GM23338 (cell line): Measurements from ENCODE around the gene EGFR. TPM values are rescaled to one million over a fixed set of nuclear protein-coding genes. Genes with fewer than 3 reads are reported as not detected.

Experiments used
- ATAC-seq: fragments of 200-7000 bp; cut with Tn5 transposase; 3 replicates; pipeline ENCODE4 v1.9.1; 2020
- DNase-seq: peaks from one replicate; pipeline ENCODE4 v3.0.0-alpha.2; 2015; ENCODE audit warnings: low spot score
- H2AFZ ChIP-seq: fragments of 200-600 bp; sonication (generic); 2 replicates; pipeline ENCODE4 v1.8.0; 2016; ENCODE audit warnings: antibody characterized with exemption, mild to moderate bottlenecking, moderate library complexity
- H3F3A ChIP-seq: fragments of 200-600 bp; sonication (generic); replicated peaks from 2 replicates; pipeline ENCODE4 v1.8.0; 2017; ENCODE audit warnings: antibody characterized with exemption, mixed run types, low read depth
- H3K27ac ChIP-seq: fragments of 200-600 bp; sonication (generic); 2 replicates; pipeline ENCODE4 v1.6.1; 2016; ENCODE audit warnings: low read depth
- H3K27me3 ChIP-seq: fragments of 200-600 bp; sonication (generic); 2 replicates; pipeline ENCODE4 v1.8.0; 2016; ENCODE audit warnings: mild to moderate bottlenecking, mixed run types, moderate library complexity; ENCODE audit not compliant: insufficient read depth
- H3K36me3 ChIP-seq: fragments of 200-600 bp; sonication (generic); 2 replicates; pipeline ENCODE4 v1.8.0; 2016; ENCODE audit warnings: mild to moderate bottlenecking; ENCODE audit not compliant: insufficient read depth
- H3K4me1 ChIP-seq: fragments of 200-600 bp; sonication (generic); 2 replicates; pipeline ENCODE4 v1.8.0; 2016; ENCODE audit warnings: mild to moderate bottlenecking, moderate library complexity; ENCODE audit not compliant: insufficient read depth
- H3K4me2 ChIP-seq: fragments of 200-600 bp; sonication (generic); 2 replicates; pipeline ENCODE4 v1.7.1; 2017; ENCODE audit warnings: mixed run types
- H3K4me3 ChIP-seq: fragments of 200-600 bp; sonication (generic); 2 replicates; pipeline ENCODE4 v1.6.1; 2016; ENCODE audit warnings: mixed run types
- H3K79me2 ChIP-seq: fragments of 200-600 bp; sonication (generic); replicated peaks from 2 replicates; pipeline ENCODE4 v1.8.0; 2017; ENCODE audit warnings: mild to moderate bottlenecking; ENCODE audit not compliant: insufficient read depth
- H3K9me2 ChIP-seq: fragments of 200-600 bp; sonication (generic); 2 replicates; pipeline ENCODE4 v1.8.0; 2017; ENCODE audit not compliant: insufficient read depth
- H4K20me1 ChIP-seq: fragments of 200-600 bp; sonication (generic); replicated peaks from 2 replicates; pipeline ENCODE4 v1.8.0; 2017; ENCODE audit warnings: mild to moderate bottlenecking; ENCODE audit not compliant: insufficient read depth
- H3K27ac Mint-ChIP-seq: 2 replicates; pipeline ENCODE4 v1.8.0; 2020; ENCODE audit warnings: inconsistent platforms, mild to moderate bottlenecking, moderate library complexity, mixed read lengths
- H3K27me3 Mint-ChIP-seq: 3 replicates; pipeline ENCODE4 v1.8.0; 2022; ENCODE audit warnings: low read depth, mild to moderate bottlenecking, moderate library complexity, mixed read lengths, inconsistent platforms; ENCODE audit not compliant: insufficient read depth, poor library complexity
- H3K36me3 Mint-ChIP-seq: 3 replicates; pipeline ENCODE4 v1.8.0; 2021; ENCODE audit warnings: low read depth, mild to moderate bottlenecking, inconsistent platforms, moderate library complexity, mixed read lengths
- H3K4me1 Mint-ChIP-seq: 3 replicates; pipeline ENCODE4 v1.8.0; 2020; ENCODE audit warnings: mild to moderate bottlenecking, inconsistent platforms, mixed read lengths
- H3K4me3 Mint-ChIP-seq: 3 replicates; pipeline ENCODE4 v1.8.0; 2021; ENCODE audit warnings: moderate library complexity, mild to moderate bottlenecking, inconsistent platforms, mixed read lengths
- H3K9me3 Mint-ChIP-seq: 3 replicates; pipeline ENCODE4 v1.8.0; 2020; ENCODE audit warnings: moderate library complexity, mild to moderate bottlenecking, inconsistent platforms, mixed read lengths
- CTCF ChIP-seq, 2 experiments: fragments of 200-600 bp in 1 of 2; sonication (generic) in 1 of 2; conservative IDR thresholded peaks; 2 replicates each; pipeline versions ENCODE4 v1.5.1 to v1.6.1; 2016 to 2017; ENCODE audit warnings: antibody characterized with exemption in 2 of 2, low read depth in 2 of 2, mild to moderate bottlenecking in 2 of 2, moderate library complexity in 1 of 2
- EZH2phosphoT487 ChIP-seq: fragments of 200-600 bp; sonication (generic); IDR thresholded peaks from one replicate; pipeline ENCODE4 v1.8.1; 2018; ENCODE audit warnings: antibody characterized with exemption; ENCODE audit not compliant: unreplicated experiment
- NANOG ChIP-seq: IDR thresholded peaks from 2 replicates; pipeline ENCODE4 v1.6.1; 2016; ENCODE audit warnings: antibody characterized with exemption, borderline replicate concordance
- STAT1 ChIP-seq: IDR thresholded peaks from one replicate; pipeline ENCODE4 v1.6.1; 2016; ENCODE audit warnings: antibody characterized with exemption; ENCODE audit not compliant: unreplicated experiment
- ZNF462 ChIP-seq: fragments of 250-450 bp; sonication (Bioruptor Pico); IDR thresholded peaks from 2 replicates; pipeline ENCODE4 v1.5.0; 2020; ENCODE audit warnings: mild to moderate bottlenecking, moderate library complexity
- polyA plus RNA-seq: library from polyadenylated mRNA; unstranded; fragments of >200 nt; fragmentation: Nextera tagmentation; extraction: Ambion mirVana; gene quantifications from 2 replicates; pipeline ENCODE4 v1.2.1, GENCODE V29; 2016
- total RNA-seq: library from RNA; depleted of rRNA; stranded (reverse); fragments of >200 nt; shearing (Covaris generic); gene quantifications from 2 replicates; pipeline ENCODE4 v1.2.3, GENCODE V29; 2014

Gene EGFR
- total and polyA plus RNA-seq, 2 experiments from 2014 or later, result 1.5 to 4.5 TPM

GRCh38 chr7:55059021-55059420, 40.2 kb downstream of the EGFR start:
- H3K27me3 Mint-ChIP-seq, result peaks cover 4% of the 10 kb centered on the region
- Histone ChIP-seq H2AFZ (no peak overlapping the region), H3F3A (no peaks in the 10 kb centered on the region), H3K27me3 (no peaks in the 10 kb centered on the region), H3K9me2 (no peaks in the 10 kb centered on the region), H3K4me2 (no peak overlapping the region), H3K4me3 (no peak overlapping the region), H4K20me1 (no peaks in the 10 kb centered on the region), H3K27ac (no peak overlapping the region), H3K4me1 (no peaks in the 10 kb centered on the region), H3K36me3 (no peaks in the 10 kb centered on the region), H3K79me2 (no peaks in the 10 kb centered on the region)
- no peak overlapping the region for H3K27ac Mint-ChIP-seq
- ATAC-seq, result no peak
- H3K9me3 Mint-ChIP-seq, result no peaks in the 10 kb centered on the region
- H3K4me3 Mint-ChIP-seq, result no peak overlapping the region
- H3K4me1 Mint-ChIP-seq, result peaks cover 2% of the 10 kb centered on the region; the same call in 2 of the 3 replicates
- TF ChIP-seq STAT1 (no peak), CTCF (conservative IDR thresholded peaks at IDR 0.05; ENCODE audit: low read depth in 2 of 2) (no peak), ZNF462 (CRISPR knock-in tag) (no peak), NANOG (no peak), EZH2phosphoT487 (no peak)
- H3K36me3 Mint-ChIP-seq, result no peaks in the 10 kb centered on the region
- DNase-seq, result no peak
